T-helper 2 cell (primary cell): ENCODE results near the gene MON1A.
A peak's percentile ranks its signal among the peaks of the same experiment; 100 is the strongest.

Experiments
- DNase-seq, 5 experiments: peaks; one replicate each; pipeline versions ENCODE4 v3.0.0 to v3.0.0-alpha.2; 2012 to 2022

Gene MON1A

DNA sequence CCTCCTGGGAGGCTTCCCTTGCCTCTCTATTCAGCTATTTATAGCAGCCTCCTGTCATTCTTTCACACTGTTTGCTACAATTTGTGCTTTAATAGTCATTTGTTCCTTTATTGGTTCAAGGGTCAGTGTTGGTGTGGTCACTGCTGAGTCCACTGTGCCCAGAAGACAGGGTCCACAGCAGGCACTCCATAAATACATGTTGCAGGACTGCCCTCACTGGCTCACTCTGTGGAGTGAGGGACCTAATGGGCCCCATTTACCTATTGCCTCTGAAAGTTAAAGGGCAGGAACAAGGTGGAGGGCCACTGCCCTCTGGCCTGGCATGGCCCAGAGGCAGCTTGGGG, 42.7 kb downstream of the MON1A start:
- no peak for DNase-seq

DNA sequence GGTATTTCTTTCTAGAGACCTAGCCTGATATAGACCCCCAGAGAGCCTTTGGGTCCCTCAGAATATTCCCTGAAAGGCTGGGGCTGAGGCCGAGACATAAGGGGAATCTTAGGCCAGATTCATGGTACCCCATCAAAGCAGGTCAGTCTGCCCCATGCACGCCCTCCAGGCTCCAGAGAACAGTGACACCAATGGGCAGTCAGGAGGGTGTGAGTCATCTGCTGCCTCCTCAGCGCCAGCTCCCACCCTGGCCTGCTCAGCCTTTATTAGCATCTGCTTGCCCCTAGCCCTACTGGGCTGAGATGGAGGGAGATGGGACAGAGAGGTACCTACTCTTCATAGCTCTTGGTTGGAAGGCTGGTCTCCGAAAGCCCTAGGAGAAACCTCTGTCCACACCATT, 45.6 kb downstream of the MON1A start:
- no peak for DNase-seq

DNA sequence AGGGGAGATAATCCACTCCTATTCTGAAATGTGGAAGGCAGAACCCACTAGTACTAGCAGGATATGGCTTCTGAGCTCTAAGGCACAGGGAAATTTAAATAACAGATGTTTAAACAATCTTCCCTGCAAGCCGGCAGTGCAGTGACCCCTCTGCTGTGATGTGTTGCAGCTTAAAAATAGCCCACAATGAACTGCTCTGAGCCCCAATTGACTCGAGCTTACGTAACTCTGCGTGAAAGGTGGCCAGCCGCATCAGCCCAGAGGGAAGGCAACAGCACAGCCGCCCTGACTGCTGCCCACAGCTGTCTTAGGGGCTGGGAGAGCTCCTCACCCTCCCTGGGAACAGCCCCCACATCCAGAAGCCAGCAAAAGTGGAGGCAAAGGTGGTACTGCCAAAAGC, 47.4 kb downstream of the MON1A start:
- DNase-seq: no peak

DNA sequence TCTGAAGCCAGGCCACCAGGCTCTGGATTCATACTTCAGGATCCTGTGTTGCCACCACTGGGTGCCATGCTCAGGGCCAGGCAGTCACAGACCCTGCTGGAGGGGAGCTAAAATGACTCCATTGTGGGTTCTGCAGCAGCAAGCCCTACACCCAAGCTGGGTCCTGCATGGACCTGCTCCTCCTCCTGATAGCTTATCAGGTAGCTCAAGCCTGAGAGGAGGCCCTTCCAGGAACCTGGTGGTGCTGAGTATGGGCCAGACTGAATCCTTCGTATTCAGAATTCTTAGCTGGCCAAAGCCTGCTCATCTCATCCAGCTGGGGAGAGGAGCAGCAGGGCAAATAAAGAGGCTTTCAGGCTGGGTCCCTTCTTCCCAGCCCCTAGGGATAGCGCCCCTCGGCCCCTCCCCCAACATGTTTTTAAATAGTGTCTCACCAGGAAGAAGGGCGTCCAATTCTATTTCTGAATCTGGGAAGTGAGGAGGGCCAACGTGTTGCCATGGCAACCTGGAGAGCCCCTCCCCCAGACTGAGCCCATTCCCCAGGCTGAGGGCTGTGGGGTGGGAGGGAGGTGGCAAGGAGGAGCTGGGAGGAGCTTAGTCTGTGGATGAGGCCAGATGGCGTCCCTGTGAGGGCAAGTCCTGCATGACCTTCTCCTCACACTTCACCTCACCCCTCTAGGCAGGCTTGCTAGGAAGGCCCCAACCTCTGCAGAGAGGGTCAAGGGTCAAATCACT, 48.9 kb downstream of the MON1A start:
- no peak for DNase-seq

DNA sequence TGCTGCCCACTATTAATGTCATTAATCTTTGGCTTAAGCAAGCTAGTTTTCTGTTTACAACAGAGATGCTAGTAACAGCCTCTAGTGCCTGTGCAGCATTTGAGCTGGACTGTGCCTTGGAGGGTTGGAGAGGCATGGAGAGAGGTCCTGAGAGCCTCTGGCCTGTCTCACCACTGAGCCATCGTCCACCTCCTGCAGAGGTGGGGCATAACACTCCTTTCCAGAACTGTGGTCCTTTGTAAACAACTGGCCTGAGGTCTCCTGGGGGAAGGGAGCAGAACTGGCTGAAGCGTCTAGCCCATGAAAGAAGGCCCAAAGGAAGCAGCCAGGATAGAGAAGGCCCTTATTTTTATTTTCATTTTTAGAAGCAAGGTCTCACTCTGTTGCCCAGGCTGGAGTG, 49.9 kb downstream of the MON1A start:
- DNase-seq: no peak

DNA sequence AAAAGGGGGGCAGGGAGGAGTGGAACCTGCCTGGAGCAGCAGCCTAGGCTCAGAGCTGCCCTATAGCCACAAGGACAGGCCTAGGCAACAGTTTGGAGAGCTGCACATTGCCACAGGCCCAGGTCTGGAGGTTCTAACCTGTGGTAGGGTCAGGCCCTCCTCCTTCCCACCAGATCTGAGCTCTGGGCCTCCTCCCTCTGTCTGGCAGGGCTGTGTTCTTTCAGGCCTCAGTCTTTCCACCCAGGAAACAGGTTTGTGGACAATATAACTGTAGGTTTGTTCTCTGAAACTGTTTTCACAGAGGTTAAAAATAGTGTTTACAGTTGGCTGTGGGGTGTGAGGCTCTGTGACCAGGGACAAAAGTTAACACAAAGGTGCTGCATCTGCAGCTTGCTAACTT, 50.9 kb downstream of the MON1A start:
- no peak for DNase-seq

DNA sequence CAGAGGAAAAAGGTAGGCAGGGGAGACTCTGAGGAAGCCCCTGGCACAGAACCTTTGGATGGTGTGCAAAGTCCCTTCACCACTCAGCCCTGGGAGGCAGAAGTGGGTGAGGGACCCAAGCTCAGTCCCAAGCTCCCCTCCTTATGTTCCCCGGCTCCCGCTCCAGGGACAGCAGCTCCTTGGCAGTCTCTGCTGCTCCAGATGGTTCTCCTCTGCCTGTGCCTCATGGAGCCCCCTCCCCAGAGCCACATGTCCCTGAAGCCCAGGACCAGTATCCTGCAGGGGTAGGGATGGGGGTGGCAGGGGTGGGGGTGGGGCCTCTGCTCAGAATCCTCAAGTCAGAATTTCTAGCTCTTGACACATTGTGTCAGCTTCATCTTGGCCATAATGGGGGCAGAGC, 51.9 kb downstream of the MON1A start:
- DNase-seq: no peak

DNA sequence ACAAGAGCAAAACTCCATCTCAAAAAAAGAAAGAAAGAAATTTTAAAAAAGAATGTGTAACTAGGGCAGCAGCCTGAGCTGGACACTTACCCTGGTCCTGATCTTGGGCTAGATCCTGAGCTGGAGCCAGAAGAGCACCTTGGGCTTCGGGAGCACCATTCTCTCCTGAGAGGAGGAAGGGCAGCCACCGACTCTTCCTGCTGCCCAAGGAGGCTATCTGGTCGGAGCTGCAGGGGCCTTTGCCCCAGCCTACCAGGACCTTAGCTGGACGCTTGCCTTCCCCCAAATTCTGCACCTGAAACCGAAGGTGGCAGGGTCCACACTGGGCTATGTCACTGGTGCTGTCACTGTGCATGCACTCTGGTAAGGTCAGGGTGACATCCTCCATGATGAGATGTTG, 53.0 kb downstream of the MON1A start:
- no peak for DNase-seq

DNA sequence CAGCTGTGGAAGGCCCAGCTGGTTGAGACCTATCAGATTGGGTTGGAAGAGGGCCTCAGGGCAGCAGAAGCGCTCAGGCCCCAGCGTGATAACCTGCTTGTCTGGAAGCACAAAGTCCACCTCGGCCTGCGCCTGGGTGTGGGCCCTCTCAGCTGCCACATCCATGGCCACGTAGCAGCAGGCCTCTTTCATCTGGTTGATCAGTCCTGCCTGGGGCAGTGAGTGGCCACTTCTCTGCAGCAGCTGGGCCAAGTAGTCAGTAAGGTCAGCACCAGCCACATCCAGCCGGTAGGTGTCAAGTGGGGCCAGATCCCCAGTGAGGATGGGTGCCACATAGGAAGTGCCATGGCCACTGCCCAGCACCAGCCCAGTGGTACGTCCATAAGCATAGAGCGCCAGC, 56.0 kb downstream of the MON1A start:
- no peak for DNase-seq

DNA sequence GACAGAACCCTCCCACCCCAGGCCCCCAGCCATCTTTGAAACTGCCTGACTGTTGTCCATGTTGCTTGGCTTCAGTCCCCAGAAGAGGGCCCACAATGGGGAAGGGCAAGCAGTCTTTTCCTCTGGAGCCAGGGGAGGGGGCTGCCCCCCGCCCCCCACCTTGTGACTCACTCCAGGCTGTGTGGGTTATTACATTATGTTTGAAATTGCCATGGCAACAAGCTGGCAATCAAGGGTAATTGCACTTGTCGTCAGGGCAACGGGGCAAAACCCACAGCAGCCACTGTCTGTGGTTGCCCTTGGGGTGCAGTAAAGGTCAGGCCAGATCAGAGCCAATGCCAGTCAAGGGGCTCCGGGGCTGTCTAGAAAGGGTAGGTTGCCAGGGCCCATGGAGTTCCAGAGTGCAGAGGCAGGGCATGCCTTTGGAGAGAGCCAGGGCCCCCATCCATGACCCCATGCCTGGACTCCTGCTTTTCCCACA, 56.8 kb downstream of the MON1A start:
- DNase-seq: peak in 1 of 5 experiments; percentile 52

DNA sequence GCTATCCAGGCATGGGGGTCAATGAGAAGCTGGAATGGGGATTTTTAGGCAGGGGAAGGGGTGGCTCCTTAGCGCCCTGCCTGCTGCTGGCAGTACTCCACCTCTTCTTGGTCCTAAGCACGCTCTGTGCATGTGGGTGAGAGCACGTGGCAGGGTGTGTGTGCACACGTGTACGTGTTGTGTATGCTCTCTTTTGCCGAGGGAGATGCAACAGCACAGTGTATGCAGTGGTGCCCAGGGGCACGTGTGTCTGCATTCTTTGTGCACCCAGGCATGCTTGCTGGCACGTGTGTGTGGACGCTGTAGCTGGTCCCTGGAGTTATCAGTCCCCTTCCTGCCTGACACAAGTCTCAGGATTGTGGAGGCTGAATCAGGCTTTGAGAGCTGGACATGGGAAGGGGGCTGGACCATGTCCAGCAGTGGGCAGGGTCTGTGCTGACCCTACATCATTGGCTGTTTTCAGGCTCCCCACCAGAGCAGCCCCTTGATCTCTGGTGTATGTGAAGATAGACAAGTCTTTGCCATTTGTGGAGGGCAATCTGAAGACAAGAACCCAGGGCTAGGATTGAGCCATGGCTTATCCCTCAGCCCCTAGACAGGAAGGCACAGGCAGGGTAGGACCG, 58.0 kb downstream of the MON1A start:
- no peak for DNase-seq

DNA sequence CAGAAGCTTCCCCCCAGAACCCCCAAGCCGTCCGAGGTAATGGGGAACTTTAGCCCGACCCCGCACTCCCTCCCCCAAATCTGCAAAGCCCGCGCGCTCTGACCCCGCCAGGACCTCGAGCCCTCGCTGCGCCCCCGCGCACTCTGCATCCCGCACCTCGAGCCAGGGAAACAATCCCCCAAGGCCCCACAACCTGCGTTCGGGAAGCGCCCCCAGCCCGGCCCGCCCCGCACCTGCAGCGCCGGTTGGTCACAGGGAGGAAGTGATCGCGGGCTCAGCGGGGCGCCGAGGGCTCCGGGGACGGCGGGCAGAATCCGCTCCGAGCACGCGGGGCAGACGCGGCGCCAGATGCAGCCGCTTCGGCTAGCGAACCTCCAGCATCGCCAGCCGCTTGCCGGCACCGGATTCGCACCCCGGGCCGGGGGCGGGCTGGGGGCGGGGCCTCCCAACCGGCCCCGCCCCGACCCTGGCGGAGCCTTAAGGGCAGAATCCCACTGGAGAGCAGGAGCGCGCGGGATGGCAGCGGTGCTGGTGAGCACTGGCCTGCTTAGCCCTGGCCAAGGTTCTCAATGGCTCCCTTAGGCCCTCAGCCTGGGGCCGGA, 60.0 kb downstream of the MON1A start, which contains the start of gene CAMKV:
Gene CAMKV, minus strand, starts transcription at position 382 of the 602 bp plus-strand sequence. CDS start 7,518 bp downstream, outside the sequence.
- DNase-seq: peak in 2 of 5 experiments; percentile 14 to 34

DNA sequence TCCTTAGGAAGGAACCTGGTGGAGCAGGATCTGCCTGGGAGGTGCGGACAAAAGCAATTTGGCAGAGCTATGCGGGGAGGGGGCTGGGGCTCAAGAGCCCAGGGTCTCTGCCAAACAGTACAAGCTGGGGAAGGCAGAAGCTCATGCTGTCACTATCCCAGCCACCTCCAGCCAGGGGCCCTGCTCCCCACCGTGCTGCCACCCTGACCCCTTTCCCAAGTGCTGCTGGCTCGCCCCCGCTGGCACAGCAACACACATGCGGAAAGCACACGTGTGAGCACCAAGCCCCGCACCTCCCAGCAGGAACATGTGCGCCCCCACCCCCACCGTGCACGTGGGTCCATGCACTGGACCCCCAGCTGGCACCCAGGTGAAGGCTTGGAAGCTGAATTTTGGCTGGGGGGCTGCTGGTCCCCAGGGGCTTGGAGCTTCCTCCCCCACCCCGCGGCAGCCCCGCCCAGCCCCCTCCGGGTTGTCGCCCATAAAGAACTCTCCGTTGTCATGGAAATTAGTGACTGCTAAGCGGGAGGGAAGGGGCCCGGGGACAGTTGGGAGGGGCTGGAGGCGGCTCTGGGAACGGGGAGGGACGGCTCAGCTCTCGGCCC, 60.6 kb downstream of the MON1A start:
- DNase-seq: no peak

DNA sequence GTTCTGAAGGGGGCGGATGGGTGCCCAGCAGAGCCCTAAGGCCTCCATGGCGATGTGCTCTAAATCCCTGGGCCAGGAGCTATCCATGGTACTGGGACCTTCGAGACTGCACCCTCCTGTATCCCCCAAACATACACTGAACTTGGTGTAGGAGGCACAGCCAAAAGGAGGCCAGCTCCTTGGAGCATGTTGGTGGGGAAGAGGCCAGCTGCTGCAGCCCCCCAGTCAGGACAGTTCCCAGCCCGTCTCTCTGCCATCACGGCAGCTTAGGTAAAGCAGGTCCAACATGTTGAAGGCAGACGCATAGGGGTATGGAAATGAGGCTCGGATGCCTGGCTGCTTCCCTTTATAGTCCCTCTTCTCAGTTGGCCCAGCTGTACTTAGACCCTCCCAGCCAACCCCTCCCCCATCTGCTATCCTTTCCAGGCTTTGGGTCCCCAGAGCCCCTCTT, 61.7 kb downstream of the MON1A start:
- DNase-seq: peak in 1 of 5 experiments; percentile 43

DNA sequence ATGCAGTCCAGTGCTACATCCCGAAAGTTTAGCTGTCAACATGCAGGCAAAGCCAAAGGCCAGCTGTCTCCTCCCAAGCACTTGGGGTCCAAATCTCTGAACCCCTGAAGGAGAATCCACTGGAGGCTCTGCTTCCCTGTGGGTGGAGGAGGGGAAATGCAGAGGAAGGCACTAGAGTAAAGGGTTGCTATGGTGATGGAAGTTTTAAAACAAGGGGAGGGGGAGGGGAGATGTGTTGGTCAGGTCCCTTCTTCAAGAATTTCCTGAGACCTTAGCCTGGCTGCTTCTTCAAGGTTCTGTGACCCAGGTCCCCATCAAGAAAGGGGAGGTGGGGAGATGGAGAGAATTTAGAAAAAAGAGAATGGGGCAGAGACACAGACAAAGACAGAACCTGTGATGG, 62.2 kb downstream of the MON1A start:
- DNase-seq: no peak

DNA sequence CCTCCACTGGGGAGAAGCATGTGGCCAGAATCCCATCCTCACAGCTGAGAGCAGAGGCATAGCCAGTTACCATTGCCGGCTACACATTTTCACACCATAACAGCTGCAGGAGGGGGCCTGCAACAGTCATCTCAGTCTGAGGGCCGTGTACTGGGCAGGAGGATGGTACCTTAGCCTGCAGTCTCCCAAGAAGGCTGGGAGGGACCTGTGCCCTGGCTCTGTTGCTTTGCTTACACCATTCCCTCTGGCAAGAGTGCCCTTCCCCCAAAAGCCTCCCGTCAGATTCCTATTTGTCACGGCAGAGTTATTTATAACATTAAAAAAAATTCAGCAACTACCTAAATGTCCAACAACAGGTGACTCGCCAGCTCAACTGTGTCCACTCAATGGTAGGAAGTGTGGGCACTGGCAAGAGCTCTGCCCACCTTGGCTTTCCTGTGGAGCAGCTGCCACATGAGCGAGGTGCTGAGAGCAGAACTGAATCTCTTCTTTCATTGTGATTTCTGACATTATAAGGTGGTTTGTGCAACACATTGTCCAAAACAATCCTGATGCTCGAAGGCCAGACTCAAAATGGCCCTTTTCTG, 64.3 kb downstream of the MON1A start:
- DNase-seq: no peak

DNA sequence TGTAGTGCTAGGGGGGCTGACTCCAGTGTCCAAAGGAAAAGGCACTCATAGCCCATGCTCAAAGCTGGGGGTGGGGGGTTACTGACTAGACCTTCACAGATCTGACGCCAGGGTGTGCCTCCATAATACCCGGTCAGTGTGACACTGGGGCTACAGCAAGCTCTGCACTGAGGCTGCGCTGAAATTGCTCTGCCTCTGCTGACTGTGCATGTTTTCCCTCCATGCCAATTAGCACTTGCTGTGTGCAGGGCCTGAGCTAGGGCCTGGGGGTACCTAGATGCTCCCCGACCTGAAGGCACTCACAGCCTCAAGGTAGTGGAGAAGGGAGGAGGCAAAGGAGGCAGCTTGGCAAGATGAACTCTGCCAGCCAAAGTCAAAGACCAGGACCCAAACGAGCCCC, 65.1 kb downstream of the MON1A start:
- DNase-seq: no peak

DNA sequence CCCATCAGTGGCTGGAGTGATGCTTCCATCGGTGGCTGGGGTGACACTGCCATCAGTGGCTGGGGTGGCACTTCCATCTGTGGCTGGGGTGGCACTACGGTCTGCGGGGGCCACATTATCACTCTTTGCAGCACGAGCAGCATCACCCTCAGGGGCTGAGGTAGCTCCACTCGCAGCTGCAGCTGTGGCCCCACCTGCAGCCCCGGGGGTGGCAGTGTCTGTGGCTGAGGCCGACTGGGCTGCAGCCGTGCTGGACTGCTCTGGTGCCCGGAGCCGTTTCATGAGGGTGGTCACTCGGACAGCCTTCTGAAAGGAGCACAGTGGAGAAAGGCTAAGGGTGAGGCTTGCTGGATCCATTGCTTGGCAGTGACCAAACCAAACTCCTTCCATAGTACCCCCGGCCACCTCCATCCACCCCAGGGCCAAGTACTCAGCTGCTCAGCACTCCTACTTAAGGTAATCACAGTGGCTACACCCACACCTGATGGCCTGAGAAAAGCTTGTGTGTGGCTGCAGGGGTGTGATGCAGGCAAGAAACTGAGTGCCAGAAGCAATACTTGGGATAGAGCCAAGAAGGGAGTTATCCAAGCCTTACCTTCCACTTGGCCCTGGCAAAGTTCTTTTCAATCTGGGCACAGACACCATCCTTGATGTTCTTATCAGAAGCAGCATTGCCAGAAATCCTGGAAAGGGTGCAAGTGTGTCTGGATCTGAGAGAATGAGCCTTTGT, 69.9 kb downstream of the MON1A start:
- no peak for DNase-seq
